ENCODE results near the gene ZBTB40.

The ZBTB40 gene

DNA sequence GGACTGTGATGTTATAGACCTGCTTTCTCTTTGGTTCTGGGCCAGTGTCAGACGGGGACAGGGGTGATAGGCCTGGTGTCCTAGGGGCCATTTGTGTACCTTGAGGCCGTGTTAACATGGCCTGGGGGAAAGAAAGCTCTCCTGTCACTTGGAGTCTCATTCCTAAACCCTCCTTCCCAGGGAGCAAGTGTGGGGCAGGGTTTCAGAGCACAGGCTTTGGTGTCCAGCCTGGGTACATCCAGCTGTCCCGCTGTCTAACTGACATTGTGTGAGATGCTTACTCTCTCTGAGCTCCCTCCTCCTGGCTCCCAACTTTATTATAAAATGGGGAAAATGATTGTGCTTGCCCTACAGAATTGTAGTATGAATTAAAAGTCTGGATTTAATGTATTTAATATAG lies 79.1 kb downstream of the ZBTB40 start:
- TF ChIP-seq SIN3A (IDR thresholded peaks at IDR 0.05; ENCODE audit: borderline replicate concordance, insufficient read depth, low read length) (no peak), FOXP2 (optimal IDR thresholded peaks at IDR 0.05; ENCODE audit: borderline replicate concordance, extremely low read depth, extremely low read length, insufficient read depth) (no peak), TAF1 (IDR thresholded peaks at IDR 0.05; ENCODE audit: borderline replicate concordance, insufficient read depth, low read length) (no peak), POLR2AphosphoS5 (IDR thresholded peaks at IDR 0.05; ENCODE audit: low read depth, low read length) (no peak)
- TF ChIP-seq, protein P1, sequence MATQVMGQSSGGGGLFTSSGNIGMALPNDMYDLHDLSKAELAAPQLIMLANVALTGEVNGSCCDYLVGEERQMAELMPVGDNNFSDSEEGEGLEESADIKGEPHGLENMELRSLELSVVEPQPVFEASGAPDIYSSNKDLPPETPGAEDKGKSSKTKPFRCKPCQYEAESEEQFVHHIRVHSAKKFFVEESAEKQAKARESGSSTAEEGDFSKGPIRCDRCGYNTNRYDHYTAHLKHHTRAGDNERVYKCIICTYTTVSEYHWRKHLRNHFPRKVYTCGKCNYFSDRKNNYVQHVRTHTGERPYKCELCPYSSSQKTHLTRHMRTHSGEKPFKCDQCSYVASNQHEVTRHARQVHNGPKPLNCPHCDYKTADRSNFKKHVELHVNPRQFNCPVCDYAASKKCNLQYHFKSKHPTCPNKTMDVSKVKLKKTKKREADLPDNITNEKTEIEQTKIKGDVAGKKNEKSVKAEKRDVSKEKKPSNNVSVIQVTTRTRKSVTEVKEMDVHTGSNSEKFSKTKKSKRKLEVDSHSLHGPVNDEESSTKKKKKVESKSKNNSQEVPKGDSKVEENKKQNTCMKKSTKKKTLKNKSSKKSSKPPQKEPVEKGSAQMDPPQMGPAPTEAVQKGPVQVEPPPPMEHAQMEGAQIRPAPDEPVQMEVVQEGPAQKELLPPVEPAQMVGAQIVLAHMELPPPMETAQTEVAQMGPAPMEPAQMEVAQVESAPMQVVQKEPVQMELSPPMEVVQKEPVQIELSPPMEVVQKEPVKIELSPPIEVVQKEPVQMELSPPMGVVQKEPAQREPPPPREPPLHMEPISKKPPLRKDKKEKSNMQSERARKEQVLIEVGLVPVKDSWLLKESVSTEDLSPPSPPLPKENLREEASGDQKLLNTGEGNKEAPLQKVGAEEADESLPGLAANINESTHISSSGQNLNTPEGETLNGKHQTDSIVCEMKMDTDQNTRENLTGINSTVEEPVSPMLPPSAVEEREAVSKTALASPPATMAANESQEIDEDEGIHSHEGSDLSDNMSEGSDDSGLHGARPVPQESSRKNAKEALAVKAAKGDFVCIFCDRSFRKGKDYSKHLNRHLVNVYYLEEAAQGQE (IDR thresholded peaks at IDR 0.05; ENCODE audit: insufficient read depth in 1 of 2, low read depth in 2 of 2, low read length in 2 of 2): no peak

DNA sequence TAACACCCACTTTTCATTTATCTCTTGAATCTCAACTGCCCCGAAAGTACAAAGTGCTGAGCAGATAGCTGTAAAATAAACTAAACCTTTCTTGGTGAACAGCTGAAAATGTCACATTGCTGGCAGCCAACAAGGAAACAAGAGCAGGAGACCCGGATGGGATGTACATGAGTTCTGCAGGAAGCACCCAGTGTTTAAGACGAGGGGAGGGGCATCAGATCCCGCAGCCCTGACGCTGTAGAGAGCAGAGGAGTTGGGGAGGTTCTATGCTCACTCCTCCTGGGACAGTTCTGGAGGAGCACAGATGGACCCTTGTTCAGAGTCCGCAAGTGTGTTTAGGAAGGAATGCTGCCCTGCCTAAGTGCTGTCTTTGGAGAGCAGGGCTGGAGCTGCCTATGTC lies 79.6 kb downstream of the ZBTB40 start:
- TF ChIP-seq FOXP2 (optimal IDR thresholded peaks at IDR 0.05; ENCODE audit: borderline replicate concordance, extremely low read depth, extremely low read length, insufficient read depth): no peak
- TF ChIP-seq TAF1 (IDR thresholded peaks at IDR 0.05; ENCODE audit: borderline replicate concordance, insufficient read depth, low read length): no peak
- no peak for TF ChIP-seq SIN3A (IDR thresholded peaks at IDR 0.05; ENCODE audit: borderline replicate concordance, insufficient read depth, low read length)
- TF ChIP-seq, protein P1 (IDR thresholded peaks at IDR 0.05; ENCODE audit: insufficient read depth in 1 of 2, low read depth in 2 of 2, low read length in 2 of 2): no peak
- TF ChIP-seq POLR2AphosphoS5 (IDR thresholded peaks at IDR 0.05; ENCODE audit: low read depth, low read length): no peak

DNA sequence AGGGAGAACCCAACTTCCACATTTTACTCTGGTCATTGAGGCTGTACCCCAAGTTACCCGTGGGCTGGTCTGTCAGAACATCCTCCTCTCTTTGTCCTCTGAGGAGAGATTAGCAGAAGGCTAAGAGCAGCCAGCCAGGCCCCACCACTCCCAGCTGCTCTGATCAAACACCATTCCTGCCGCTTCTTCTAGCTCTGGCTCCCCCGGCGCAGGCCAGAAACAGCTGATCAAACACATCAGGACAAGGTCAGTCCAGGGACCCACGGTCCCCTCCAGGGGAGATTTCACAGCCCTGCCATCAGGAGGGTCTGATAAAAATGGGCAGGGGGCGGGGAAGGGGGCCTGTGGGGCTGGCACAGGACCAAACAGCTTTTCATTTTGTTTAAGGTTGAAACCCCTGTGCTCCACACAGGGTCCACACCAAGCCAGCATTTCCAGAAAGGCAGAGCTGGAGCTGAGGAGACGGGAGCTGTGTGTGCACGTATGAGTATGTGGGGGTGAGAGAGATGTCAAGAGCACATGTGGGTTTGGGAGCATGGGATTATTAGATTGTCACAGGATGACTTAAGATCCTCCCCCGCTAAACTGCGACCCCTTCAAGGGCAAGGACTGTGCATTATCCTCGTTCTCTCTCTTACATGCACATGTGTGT lies 81.7 kb downstream of the ZBTB40 start:
- TF ChIP-seq FOXP2 (optimal IDR thresholded peaks at IDR 0.05; ENCODE audit: borderline replicate concordance, extremely low read depth, extremely low read length, insufficient read depth) (no peak), TAF1 (IDR thresholded peaks at IDR 0.05; ENCODE audit: borderline replicate concordance, insufficient read depth, low read length) (no peak), SIN3A (IDR thresholded peaks at IDR 0.05; ENCODE audit: borderline replicate concordance, insufficient read depth, low read length) (no peak), POLR2AphosphoS5 (IDR thresholded peaks at IDR 0.05; ENCODE audit: low read depth, low read length) (no peak)
- TF ChIP-seq, protein P1 (IDR thresholded peaks at IDR 0.05; ENCODE audit: insufficient read depth in 1 of 2, low read depth in 2 of 2, low read length in 2 of 2): no peak

- TF ChIP-seq SIN3A (IDR thresholded peaks at IDR 0.05; ENCODE audit: borderline replicate concordance, insufficient read depth, low read length) (no peak), FOXP2 (optimal IDR thresholded peaks at IDR 0.05; ENCODE audit: borderline replicate concordance, extremely low read depth, extremely low read length, insufficient read depth) (no peak), TAF1 (IDR thresholded peaks at IDR 0.05; ENCODE audit: borderline replicate concordance, insufficient read depth, low read length) (no peak), POLR2AphosphoS5 (IDR thresholded peaks at IDR 0.05; ENCODE audit: low read depth, low read length) (no peak)
- TF ChIP-seq, protein P1 (IDR thresholded peaks at IDR 0.05; ENCODE audit: insufficient read depth in 1 of 2, low read depth in 2 of 2, low read length in 2 of 2): no peak
Measured at GRCh38 chr1:22534951-22535350, 83.3 kb downstream of the ZBTB40 start.

Measured in PFSK-1 (cell line).